K562 (cell line): Measurements from ENCODE around the gene CENPO. TPM values are rescaled to one million over a fixed set of nuclear protein-coding genes. Genes with fewer than 3 reads are reported as not detected.

Source experiments
- BCOR ChIP-seq: fragments of 450-650 bp; IDR thresholded peaks from 2 replicates; pipeline ENCODE4 v1.6.1; 2016
- CBX3 ChIP-seq, 2 experiments: IDR thresholded peaks; 1 replicate in 1 of 2; 2 replicates in 1 of 2; pipeline ENCODE4 v1.6.1; 2012; ENCODE audit warnings: inconsistent platforms in 2 of 2, low read length in 2 of 2, borderline replicate concordance in 1 of 2, control low read depth in 1 of 2
- CREB1 ChIP-seq, 2 experiments: sonication (generic) in 1 of 2; formaldehyde crosslinking in 1 of 2; IDR thresholded peaks; 2 replicates each; pipeline versions ENCODE4 v1.6.1 to v1.8.0; 2012 to 2022; ENCODE audit warnings: inconsistent platforms in 1 of 2, mild to moderate bottlenecking in 1 of 2, missing genetic modification reagents in 1 of 2, moderate library complexity in 1 of 2
- CREBBP ChIP-seq: IDR thresholded peaks from one replicate; pipeline ENCODE4 v1.6.1; 2012; ENCODE audit warnings: low read depth, mild to moderate bottlenecking, control low read depth, inconsistent platforms, low read length
- ELF1 ChIP-seq: fragments of 200-800 bp; sonication (Bioruptor generic); IDR thresholded peaks from 2 replicates; pipeline ENCODE4 v1.6.1; 2016; ENCODE audit warnings: missing genetic modification characterization, missing compliant biosample characterization
- ELF4 ChIP-seq: fragments of 450-650 bp; formaldehyde crosslinking; IDR thresholded peaks from 2 replicates; pipeline ENCODE4 v1.4.0; 2022; ENCODE audit warnings: missing genetic modification characterization
- FUS ChIP-seq: fragments of 200-400 bp; formaldehyde crosslinking; optimal IDR thresholded peaks from 2 replicates; pipeline ENCODE3; 2017; ENCODE audit warnings: low read depth, low read length
- NBN ChIP-seq: fragments of 450-650 bp; IDR thresholded peaks from 2 replicates; pipeline ENCODE4 v1.6.1; 2016; ENCODE audit warnings: low read depth, mild to moderate bottlenecking
- PHF8 ChIP-seq: fragments of 200-600 bp; sonication (generic); IDR thresholded peaks from 2 replicates; pipeline ENCODE4 v1.6.1; 2012; ENCODE audit warnings: mixed run types, mild to moderate bottlenecking, inconsistent platforms, low read length, moderate library complexity, borderline replicate concordance
- SIN3A ChIP-seq, 2 experiments: fragments of 150-350 bp in 1 of 2; IDR thresholded peaks; 2 replicates each; pipeline ENCODE4 v1.6.1; 2011 to 2016; ENCODE audit warnings: borderline replicate concordance in 2 of 2, low read depth in 2 of 2, low read length in 2 of 2, mild to moderate bottlenecking in 2 of 2, moderate library complexity in 2 of 2; ENCODE audit not compliant: control insufficient read depth in 1 of 2
- SIRT6 ChIP-seq: IDR thresholded peaks from one replicate; pipeline ENCODE4 v1.6.1; 2012; ENCODE audit warnings: low read depth, mild to moderate bottlenecking, control low read depth, inconsistent platforms, low read length, moderate library complexity
- ZBTB26 ChIP-seq: fragments of 450-650 bp; formaldehyde crosslinking; IDR thresholded peaks from 2 replicates; pipeline ENCODE4 v1.4.0; 2022; ENCODE audit warnings: missing genetic modification characterization
- ZBTB33 ChIP-seq: sonication (generic); formaldehyde crosslinking; IDR thresholded peaks from 2 replicates; pipeline ENCODE4 v1.8.1; 2023; ENCODE audit warnings: mild to moderate bottlenecking, missing genetic modification reagents
- ZNF277 ChIP-seq: fragments of 250-450 bp; sonication (Bioruptor Pico); IDR thresholded peaks from 2 replicates; pipeline ENCODE4 v1.8.0; 2022; ENCODE audit warnings: inconsistent platforms, mild to moderate bottlenecking, moderate library complexity, borderline replicate concordance
- ZNF324 ChIP-seq: fragments of 250-450 bp; sonication (Bioruptor Pico); IDR thresholded peaks from 2 replicates; pipeline ENCODE4 v1.4.0; 2020; ENCODE audit warnings: mild to moderate bottlenecking
- ZNF586 ChIP-seq: fragments of 450-650 bp; formaldehyde crosslinking; conservative IDR thresholded peaks from 2 replicates; pipeline ENCODE4 v1.4.0; 2020; ENCODE audit warnings: mild to moderate bottlenecking, moderate library complexity
- polyA plus RNA-seq, 8 experiments: library from polyadenylated mRNA; depleted of rRNA in 4 of 8; stranded (reverse) in 5 of 8; unstranded in 3 of 8; fragments of >200 nt; fragmentation: Nextera tagmentation in 2 of 8; fragmentation: Illumina TruSeq in 1 of 8; extraction: Ambion mirVana in 2 of 8; extraction: Trizol in 1 of 8; gene quantifications; 2 replicates each; pipeline versions ENCODE4 v1.2.1 to v1.2.3, GENCODE V29; 2011 to 2014; ENCODE audit warnings: inconsistent platforms in 1 of 8, missing spikeins in 1 of 8
- total RNA-seq, 7 experiments: library from RNA; depleted of rRNA in 6 of 7; stranded (reverse); fragments of >200 nt in 6 of 7; fragmentation: Illumina TruSeq in 2 of 7; extraction: Trizol in 2 of 7; gene quantifications; 2 replicates each; pipeline versions ENCODE4 v1.2.1 to v1.2.3, GENCODE V29; 2011 to 2021; ENCODE audit warnings: low replicate concordance in 1 of 7
- TF ChIP-seq, protein P1 (sequence below): fragments of 250-450 bp; sonication (Bioruptor Pico); IDR thresholded peaks from 2 replicates; pipeline ENCODE4 v1.5.0; 2020; ENCODE audit warnings: mild to moderate bottlenecking

Gene CENPO
- total and polyA plus RNA-seq, 9 of the 15 experiments (the other 6 are each of a cell fraction or from before 2014, with no cell fraction given), result 30.6 to 59.4 (median 38.9) TPM

- TF ChIP-seq ZBTB33 (CRISPR knock-in tag), result 0 out of 2 replicates have a peak, but pooled peaks have one; percentile 49
- no peak for TF ChIP-seq ZNF277 (CRISPR knock-in tag)
- no peak for TF ChIP-seq ELF4
- TF ChIP-seq, protein P1, sequence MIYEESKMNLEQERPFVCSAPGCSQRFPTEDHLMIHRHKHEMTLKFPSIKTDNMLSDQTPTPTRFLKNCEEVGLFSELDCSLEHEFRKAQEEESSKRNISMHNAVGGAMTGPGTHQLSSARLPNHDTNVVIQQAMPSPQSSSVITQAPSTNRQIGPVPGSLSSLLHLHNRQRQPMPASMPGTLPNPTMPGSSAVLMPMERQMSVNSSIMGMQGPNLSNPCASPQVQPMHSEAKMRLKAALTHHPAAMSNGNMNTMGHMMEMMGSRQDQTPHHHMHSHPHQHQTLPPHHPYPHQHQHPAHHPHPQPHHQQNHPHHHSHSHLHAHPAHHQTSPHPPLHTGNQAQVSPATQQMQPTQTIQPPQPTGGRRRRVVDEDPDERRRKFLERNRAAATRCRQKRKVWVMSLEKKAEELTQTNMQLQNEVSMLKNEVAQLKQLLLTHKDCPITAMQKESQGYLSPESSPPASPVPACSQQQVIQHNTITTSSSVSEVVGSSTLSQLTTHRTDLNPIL (CRISPR knock-in tag), result no peak
- peak; percentile 91 to 93 for TF ChIP-seq SIN3A (IDR thresholded peaks at IDR 0.05; ENCODE audit: borderline replicate concordance in 2 of 2, control insufficient read depth in 1 of 2, low read depth in 2 of 2, low read length in 2 of 2)
- no peak for TF ChIP-seq ZBTB26 (CRISPR knock-in tag)
- peak; percentile 79 for TF ChIP-seq ELF1 (tag)
- TF ChIP-seq BCOR, result 0 out of 2 replicates have a peak, but pooled peaks have one; percentile 36
- no peak for TF ChIP-seq SIRT6
- no peak for TF ChIP-seq CREBBP
- TF ChIP-seq PHF8, result peak; percentile 86
- no peak for TF ChIP-seq ZNF586 (CRISPR knock-in tag)
- TF ChIP-seq CREB1 (IDR thresholded peaks at IDR 0.05), result peak; percentile 15
- peak; percentile 15; the same call in 1 of the 2 replicates for TF ChIP-seq CREB1 (CRISPR knock-in tag; IDR thresholded peaks at IDR 0.05)
- no peak for TF ChIP-seq ZNF324 (CRISPR knock-in tag)
- TF ChIP-seq CBX3 (IDR thresholded peaks at IDR 0.05; ENCODE audit: borderline replicate concordance in 1 of 2, low read length in 2 of 2), result peak in 1 of 2 experiments; percentile 87; a peak in 1 of 3 replicates
- TF ChIP-seq NBN, result peak; percentile 53; the same call in 1 of the 2 replicates
- TF ChIP-seq FUS, result no peak
Observed at GRCh38 chr2:24792874-24793760, at the start of gene CENPO, which contains the start of gene PTRHD1 (continued).
